Measurements from ENCODE around the gene LRMDA. TPM values are rescaled to one million over a fixed set of nuclear protein-coding genes. Genes with fewer than 3 reads are reported as not detected.
A peak's percentile ranks its signal among the peaks of the same experiment; 100 is the strongest.

Gene LRMDA
- total RNA-seq, 1 donor from 2014 or later = 7.3 TPM

DNA sequence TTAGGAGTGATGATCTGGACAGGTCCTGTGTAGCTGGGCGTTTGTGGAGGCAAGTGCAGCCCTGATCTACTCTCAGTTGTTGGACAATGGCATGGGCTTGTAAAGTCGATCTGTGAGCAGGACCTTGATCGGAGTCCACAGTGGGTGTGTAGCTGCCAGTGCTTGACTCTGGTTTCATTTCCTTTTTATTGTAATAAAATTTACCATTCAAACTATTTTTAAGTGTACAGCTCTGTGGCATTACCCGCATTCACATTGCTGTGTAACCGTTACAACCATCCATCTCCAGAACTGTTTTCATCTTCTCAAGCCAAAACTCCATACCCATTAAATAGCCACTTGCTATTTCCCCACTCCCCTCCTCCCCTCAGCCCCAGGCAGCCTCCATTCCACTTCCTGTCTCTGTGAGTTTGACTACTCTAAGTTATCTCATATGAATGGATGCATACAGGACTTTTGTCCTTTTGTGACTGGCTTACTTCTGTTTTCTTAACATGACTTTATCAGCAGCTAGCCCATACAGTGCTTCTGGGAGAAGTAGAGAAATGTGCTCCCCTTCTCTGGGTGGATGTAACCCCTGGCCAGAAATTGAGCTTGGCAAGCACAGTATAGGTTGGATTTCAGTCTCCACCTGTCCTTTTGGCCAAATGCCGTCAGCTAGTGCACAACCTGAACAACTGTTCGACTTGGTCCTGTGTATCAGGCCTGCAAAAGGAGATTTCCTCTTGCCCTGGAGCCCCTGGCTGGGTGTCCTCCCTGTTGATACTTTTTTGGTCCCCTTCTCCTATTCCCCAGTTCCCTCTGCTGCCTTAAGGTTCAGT, 180.0 kb downstream of the LRMDA start:
- peak overlapping the region; percentile 10 for H3K27ac ChIP-seq (ENCODE audit: low read depth, low read length)
- peaks cover 0 to 2% (median 0%) of the 10 kb centered on the region in 3 donors for H3K27me3 ChIP-seq (ENCODE audit: control insufficient read depth in 3 of 3, insufficient read depth in 3 of 3, low read length in 3 of 3)
- peak overlapping the region in 1 of 3 donors; percentile 16 for H3K9ac ChIP-seq (ENCODE audit: low read depth in 1 of 3, low read length in 3 of 3)
- H3K36me3 ChIP-seq (ENCODE audit: control insufficient read depth in 3 of 3, insufficient read depth in 3 of 3, low read length in 3 of 3) = no peaks in the 10 kb centered on the region
- no peaks in the 10 kb centered on the region for H3K9me3 ChIP-seq (ENCODE audit: control insufficient read depth in 3 of 3, low read length in 3 of 3)
- H3K4me3 ChIP-seq (ENCODE audit: low read length in 3 of 3) = no peak overlapping the region
- peaks cover 0 to 6% (median 4%) of the 10 kb centered on the region in 3 donors for H3K4me1 ChIP-seq (ENCODE audit: control insufficient read depth in 3 of 3, insufficient read depth in 3 of 3, low read length in 3 of 3)

DNA sequence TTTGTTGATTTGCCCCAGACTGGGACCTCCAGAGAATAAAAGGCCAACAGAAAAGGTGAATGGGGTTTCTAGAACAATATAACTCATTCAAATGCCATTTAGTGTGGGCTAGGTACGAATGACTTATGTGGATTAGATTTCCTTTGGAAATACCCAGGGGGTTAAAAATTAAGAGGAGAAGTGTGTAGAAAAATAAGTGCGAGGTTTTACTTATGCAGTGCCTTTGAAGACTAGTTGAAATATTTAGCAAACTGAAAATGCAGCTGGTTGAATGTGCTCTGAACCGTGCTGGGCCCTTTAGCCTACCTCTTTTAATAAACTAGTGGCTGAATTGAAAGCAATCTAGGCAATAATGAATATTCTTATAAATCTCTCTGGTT, 180.6 kb downstream of the LRMDA start:
- no peaks in the 10 kb centered on the region for H3K9me3 ChIP-seq (ENCODE audit: control insufficient read depth in 3 of 3, low read length in 3 of 3)
- peak overlapping the region in 1 of 3 donors; percentile 16 for H3K9ac ChIP-seq (ENCODE audit: low read depth in 1 of 3, low read length in 3 of 3)
- H3K27ac ChIP-seq (ENCODE audit: low read depth, low read length) = peak overlapping the region; percentile 10
- H3K4me1 ChIP-seq (ENCODE audit: control insufficient read depth in 3 of 3, insufficient read depth in 3 of 3, low read length in 3 of 3) = peaks cover 0 to 6% (median 4%) of the 10 kb centered on the region in 3 donors
- H3K27me3 ChIP-seq (ENCODE audit: control insufficient read depth in 3 of 3, insufficient read depth in 3 of 3, low read length in 3 of 3) = peaks cover 0 to 2% (median 0%) of the 10 kb centered on the region in 3 donors
- H3K36me3 ChIP-seq (ENCODE audit: control insufficient read depth in 3 of 3, insufficient read depth in 3 of 3, low read length in 3 of 3) = no peaks in the 10 kb centered on the region
- no peak overlapping the region for H3K4me3 ChIP-seq (ENCODE audit: low read length in 3 of 3)

GRCh38 chr10:75612904-75613684, 181.7 kb downstream of the LRMDA start:
- Histone ChIP-seq H3K27me3 (ENCODE audit: control insufficient read depth in 3 of 3, insufficient read depth in 3 of 3, low read length in 3 of 3) (peaks cover 0 to 4% (median 0%) of the 10 kb centered on the region in 3 donors), H3K9ac (ENCODE audit: low read depth in 1 of 3, low read length in 3 of 3) (no peak overlapping the region), H3K4me1 (ENCODE audit: control insufficient read depth in 3 of 3, insufficient read depth in 3 of 3, low read length in 3 of 3) (peaks cover 0 to 6% (median 4%) of the 10 kb centered on the region in 3 donors), H3K4me3 (ENCODE audit: low read length in 3 of 3) (no peak overlapping the region), H3K36me3 (ENCODE audit: control insufficient read depth in 3 of 3, insufficient read depth in 3 of 3, low read length in 3 of 3) (no peaks in the 10 kb centered on the region), H3K27ac (ENCODE audit: low read depth, low read length) (no peak overlapping the region), H3K9me3 (ENCODE audit: control insufficient read depth in 3 of 3, low read length in 3 of 3) (no peaks in the 10 kb centered on the region)

- no peaks in the 10 kb centered on the region for H3K36me3 ChIP-seq (ENCODE audit: control insufficient read depth in 3 of 3, insufficient read depth in 3 of 3, low read length in 3 of 3)
- H3K27ac ChIP-seq (ENCODE audit: low read depth, low read length) = no peak overlapping the region
- H3K4me1 ChIP-seq (ENCODE audit: control insufficient read depth in 3 of 3, insufficient read depth in 3 of 3, low read length in 3 of 3) = peaks cover 0 to 6% (median 4%) of the 10 kb centered on the region in 3 donors
These were observed 182.5 kb downstream of the LRMDA start for GRCh38 chr10:75613685-75614504.

GRCh38 chr10:75616076-75616475, 184.7 kb downstream of the LRMDA start:
- Histone ChIP-seq H3K9me3 (ENCODE audit: control insufficient read depth in 3 of 3, low read length in 3 of 3) (no peaks in the 10 kb centered on the region), H3K9ac (ENCODE audit: low read depth in 1 of 3, low read length in 3 of 3) (no peak overlapping the region), H3K4me1 (ENCODE audit: control insufficient read depth in 3 of 3, insufficient read depth in 3 of 3, low read length in 3 of 3) (peaks cover 0 to 6% (median 4%) of the 10 kb centered on the region in 3 donors), H3K27ac (ENCODE audit: low read depth, low read length) (no peak overlapping the region), H3K4me3 (ENCODE audit: low read length in 3 of 3) (no peak overlapping the region), H3K36me3 (ENCODE audit: control insufficient read depth in 3 of 3, insufficient read depth in 3 of 3, low read length in 3 of 3) (no peaks in the 10 kb centered on the region), H3K27me3 (ENCODE audit: control insufficient read depth in 3 of 3, insufficient read depth in 3 of 3, low read length in 3 of 3) (peaks cover 0 to 4% (median 0%) of the 10 kb centered on the region in 3 donors)

More at GRCh38 chr10:75613685-75614504, 182.5 kb downstream of the LRMDA start:
- peaks cover 0 to 4% (median 0%) of the 10 kb centered on the region in 3 donors for H3K27me3 ChIP-seq (ENCODE audit: control insufficient read depth in 3 of 3, insufficient read depth in 3 of 3, low read length in 3 of 3)
- H3K9me3 ChIP-seq (ENCODE audit: control insufficient read depth in 3 of 3, low read length in 3 of 3) = no peaks in the 10 kb centered on the region
- no peak overlapping the region for H3K4me3 ChIP-seq (ENCODE audit: low read length in 3 of 3)
- no peak overlapping the region for H3K9ac ChIP-seq (ENCODE audit: low read depth in 1 of 3, low read length in 3 of 3)

GRCh38 chr10:75616874-75617478, 185.6 kb downstream of the LRMDA start:
- H3K27ac ChIP-seq (ENCODE audit: low read depth, low read length) = no peak overlapping the region
- H3K9ac ChIP-seq (ENCODE audit: low read depth in 1 of 3, low read length in 3 of 3) = no peak overlapping the region
- H3K4me3 ChIP-seq (ENCODE audit: low read length in 3 of 3) = no peak overlapping the region
- no peaks in the 10 kb centered on the region for H3K4me1 ChIP-seq (ENCODE audit: control insufficient read depth in 3 of 3, insufficient read depth in 3 of 3, low read length in 3 of 3)
- no peaks in the 10 kb centered on the region for H3K36me3 ChIP-seq (ENCODE audit: control insufficient read depth in 3 of 3, insufficient read depth in 3 of 3, low read length in 3 of 3)
- peaks cover 0 to 4% (median 0%) of the 10 kb centered on the region in 3 donors for H3K27me3 ChIP-seq (ENCODE audit: control insufficient read depth in 3 of 3, insufficient read depth in 3 of 3, low read length in 3 of 3)
- no peaks in the 10 kb centered on the region for H3K9me3 ChIP-seq (ENCODE audit: control insufficient read depth in 3 of 3, low read length in 3 of 3)

GRCh38 chr10:75617485-75618155, 186.2 kb downstream of the LRMDA start:
- Histone ChIP-seq H3K36me3 (ENCODE audit: control insufficient read depth in 3 of 3, insufficient read depth in 3 of 3, low read length in 3 of 3) (no peaks in the 10 kb centered on the region), H3K27ac (ENCODE audit: low read depth, low read length) (no peak overlapping the region), H3K9me3 (ENCODE audit: control insufficient read depth in 3 of 3, low read length in 3 of 3) (no peaks in the 10 kb centered on the region), H3K9ac (ENCODE audit: low read depth in 1 of 3, low read length in 3 of 3) (no peak overlapping the region), H3K4me3 (ENCODE audit: low read length in 3 of 3) (no peak overlapping the region), H3K27me3 (ENCODE audit: control insufficient read depth in 3 of 3, insufficient read depth in 3 of 3, low read length in 3 of 3) (peaks cover 0 to 4% (median 0%) of the 10 kb centered on the region in 3 donors), H3K4me1 (ENCODE audit: control insufficient read depth in 3 of 3, insufficient read depth in 3 of 3, low read length in 3 of 3) (no peaks in the 10 kb centered on the region)

DNA sequence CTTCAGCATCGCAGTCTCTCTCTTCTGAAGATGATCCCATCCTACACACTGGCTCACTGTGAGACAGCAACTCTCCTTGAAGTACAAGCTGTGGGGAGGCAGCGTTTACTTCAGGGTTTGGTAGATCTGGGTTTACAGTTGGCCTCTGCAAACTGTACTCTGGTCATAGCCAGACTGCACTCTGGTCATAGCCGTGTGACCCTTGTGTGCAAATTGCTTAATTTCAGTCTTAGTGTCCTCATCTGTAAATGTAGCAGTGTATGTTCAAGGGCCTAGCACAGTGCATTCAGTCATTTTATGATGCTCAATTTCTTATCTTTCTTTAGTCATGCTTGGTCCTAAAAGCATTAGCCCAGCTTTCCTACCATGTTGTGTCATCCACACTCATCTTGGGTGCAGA, 188.2 kb downstream of the LRMDA start:
- Histone ChIP-seq H3K4me3 (ENCODE audit: low read length in 3 of 3) (no peak overlapping the region), H3K9ac (ENCODE audit: low read depth in 1 of 3, low read length in 3 of 3) (no peak overlapping the region), H3K4me1 (ENCODE audit: control insufficient read depth in 3 of 3, insufficient read depth in 3 of 3, low read length in 3 of 3) (no peaks in the 10 kb centered on the region), H3K27me3 (ENCODE audit: control insufficient read depth in 3 of 3, insufficient read depth in 3 of 3, low read length in 3 of 3) (peaks cover 0 to 4% (median 0%) of the 10 kb centered on the region in 3 donors), H3K36me3 (ENCODE audit: control insufficient read depth in 3 of 3, insufficient read depth in 3 of 3, low read length in 3 of 3) (no peaks in the 10 kb centered on the region), H3K9me3 (ENCODE audit: control insufficient read depth in 3 of 3, low read length in 3 of 3) (no peaks in the 10 kb centered on the region), H3K27ac (ENCODE audit: low read depth, low read length) (no peak overlapping the region)

DNA sequence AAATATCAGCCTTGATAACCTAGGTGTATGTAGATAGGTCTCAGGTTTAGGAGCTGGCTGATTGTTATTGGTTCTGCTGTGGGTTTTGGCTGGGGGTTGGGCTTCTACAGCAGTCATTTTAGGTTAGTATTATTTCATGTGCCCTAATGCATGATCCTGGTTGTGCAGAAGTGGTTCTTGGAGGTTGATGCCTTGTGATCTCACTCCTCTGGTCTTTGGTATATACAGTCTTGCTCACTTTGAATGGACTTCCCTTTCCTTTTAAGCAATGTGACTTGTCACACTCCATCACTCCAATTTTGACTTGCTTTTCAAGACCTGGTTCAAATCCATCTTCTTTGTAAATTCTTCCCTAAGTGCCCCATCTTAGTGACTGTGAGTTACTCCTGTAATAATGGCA, 188.9 kb downstream of the LRMDA start:
- Histone ChIP-seq H3K27ac (ENCODE audit: low read depth, low read length) (no peak overlapping the region), H3K4me3 (ENCODE audit: low read length in 3 of 3) (no peak overlapping the region), H3K9ac (ENCODE audit: low read depth in 1 of 3, low read length in 3 of 3) (no peak overlapping the region), H3K4me1 (ENCODE audit: control insufficient read depth in 3 of 3, insufficient read depth in 3 of 3, low read length in 3 of 3) (no peaks in the 10 kb centered on the region), H3K27me3 (ENCODE audit: control insufficient read depth in 3 of 3, insufficient read depth in 3 of 3, low read length in 3 of 3) (peaks cover 0 to 4% (median 0%) of the 10 kb centered on the region in 3 donors), H3K36me3 (ENCODE audit: control insufficient read depth in 3 of 3, insufficient read depth in 3 of 3, low read length in 3 of 3) (no peaks in the 10 kb centered on the region), H3K9me3 (ENCODE audit: control insufficient read depth in 3 of 3, low read length in 3 of 3) (no peaks in the 10 kb centered on the region)
